ENCODE measurements around the gene PYGM.

Gene PYGM

DNA sequence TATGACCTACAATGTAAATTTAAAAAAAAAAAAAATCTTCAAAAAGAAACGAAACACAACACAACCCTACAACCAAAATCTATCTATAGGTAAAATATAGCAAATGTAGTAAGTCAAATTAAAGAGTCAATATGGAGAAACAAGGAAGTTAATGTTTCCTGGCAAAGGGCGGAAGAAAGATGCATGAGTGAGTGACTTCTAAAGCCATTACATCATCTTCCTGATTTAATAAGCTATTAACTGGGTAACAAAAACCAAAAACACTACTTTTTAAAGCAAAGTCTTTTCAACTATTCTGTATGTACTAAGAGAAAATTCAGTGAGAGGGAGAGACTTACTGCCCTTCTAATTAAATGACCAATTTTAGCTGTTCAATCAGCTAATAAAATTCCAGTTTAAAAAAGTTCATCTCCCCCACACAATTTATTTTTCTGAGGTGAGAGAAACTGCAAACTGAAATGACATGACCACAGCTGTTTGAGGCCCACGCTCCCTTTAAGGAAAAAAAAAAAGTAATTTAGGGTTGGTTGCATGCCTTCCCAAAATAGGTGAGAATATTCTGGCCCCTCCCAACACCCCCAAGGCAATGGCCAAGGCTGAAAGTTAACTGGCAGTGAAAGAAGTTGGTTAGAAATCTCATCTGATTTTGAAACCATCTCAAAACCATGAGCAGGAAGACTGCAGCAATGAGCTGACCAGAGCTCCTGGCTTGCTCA is 12.7 kb upstream of the PYGM start:
- H3K27ac ChIP-seq = no peak overlapping the region
- no peak overlapping the region for H3K4me3 ChIP-seq (ENCODE audit: low read depth, low read length)
- no peak for DNase-seq
- TF ChIP-seq, protein P1, sequence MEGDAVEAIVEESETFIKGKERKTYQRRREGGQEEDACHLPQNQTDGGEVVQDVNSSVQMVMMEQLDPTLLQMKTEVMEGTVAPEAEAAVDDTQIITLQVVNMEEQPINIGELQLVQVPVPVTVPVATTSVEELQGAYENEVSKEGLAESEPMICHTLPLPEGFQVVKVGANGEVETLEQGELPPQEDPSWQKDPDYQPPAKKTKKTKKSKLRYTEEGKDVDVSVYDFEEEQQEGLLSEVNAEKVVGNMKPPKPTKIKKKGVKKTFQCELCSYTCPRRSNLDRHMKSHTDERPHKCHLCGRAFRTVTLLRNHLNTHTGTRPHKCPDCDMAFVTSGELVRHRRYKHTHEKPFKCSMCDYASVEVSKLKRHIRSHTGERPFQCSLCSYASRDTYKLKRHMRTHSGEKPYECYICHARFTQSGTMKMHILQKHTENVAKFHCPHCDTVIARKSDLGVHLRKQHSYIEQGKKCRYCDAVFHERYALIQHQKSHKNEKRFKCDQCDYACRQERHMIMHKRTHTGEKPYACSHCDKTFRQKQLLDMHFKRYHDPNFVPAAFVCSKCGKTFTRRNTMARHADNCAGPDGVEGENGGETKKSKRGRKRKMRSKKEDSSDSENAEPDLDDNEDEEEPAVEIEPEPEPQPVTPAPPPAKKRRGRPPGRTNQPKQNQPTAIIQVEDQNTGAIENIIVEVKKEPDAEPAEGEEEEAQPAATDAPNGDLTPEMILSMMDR (IDR thresholded peaks at IDR 0.05; ENCODE audit: low read depth, low read length) = no peak
- no peaks in the 10 kb centered on the region for H3K9me3 ChIP-seq (ENCODE audit: severe bottlenecking)
- H3K36me3 ChIP-seq = peaks cover 100% of the 10 kb centered on the region
- H3K27me3 ChIP-seq (ENCODE audit: insufficient read depth, low read depth, severe bottlenecking) = no peaks in the 10 kb centered on the region

DNA sequence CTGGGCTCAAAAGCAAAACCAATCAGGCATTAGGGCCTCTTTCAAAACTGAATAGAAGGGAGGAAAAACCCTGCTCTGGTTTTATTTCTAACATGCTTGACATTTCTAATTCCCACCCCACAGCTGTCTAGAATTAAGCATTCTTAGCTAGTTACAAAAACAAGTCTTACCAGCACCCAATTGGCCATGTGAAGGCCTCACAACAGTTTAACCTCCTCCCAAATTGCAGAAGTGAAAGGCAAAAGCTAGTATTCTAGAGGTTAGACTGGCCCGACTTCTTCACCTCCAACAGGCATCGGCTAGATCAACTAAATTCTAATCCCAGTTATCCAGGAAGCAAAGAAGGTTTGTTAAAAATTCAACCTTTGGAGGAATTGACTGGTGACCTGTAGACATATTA is 12.1 kb upstream of the PYGM start:
- no peak for DNase-seq
- Histone ChIP-seq H3K27ac (no peak overlapping the region), H3K36me3 (peaks cover 100% of the 10 kb centered on the region), H3K4me3 (ENCODE audit: low read depth, low read length) (no peak overlapping the region), H3K27me3 (ENCODE audit: insufficient read depth, low read depth, severe bottlenecking) (no peaks in the 10 kb centered on the region), H3K9me3 (ENCODE audit: severe bottlenecking) (no peaks in the 10 kb centered on the region)
- TF ChIP-seq, protein P1 (IDR thresholded peaks at IDR 0.05; ENCODE audit: low read depth, low read length) = no peak

DNA sequence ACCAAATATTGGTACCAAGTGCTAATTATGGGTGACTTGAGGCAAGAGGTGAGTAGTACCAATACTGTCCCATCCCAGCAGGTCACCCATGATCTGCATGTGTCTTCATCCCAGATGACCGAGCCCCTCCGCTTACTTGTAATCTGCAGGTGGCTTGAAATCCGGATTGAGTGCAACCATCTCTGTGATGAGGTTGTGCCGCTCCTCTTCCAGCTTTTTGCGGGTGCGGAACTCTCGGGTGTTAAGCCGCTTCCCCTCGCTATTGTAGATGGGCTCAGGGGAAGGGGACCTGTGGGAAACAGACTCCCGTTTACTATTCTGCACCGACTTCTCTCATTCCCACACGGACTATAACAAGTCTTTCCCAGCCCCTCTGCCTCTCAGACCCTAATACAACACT is 10.3 kb upstream of the PYGM start:
- DNase-seq = no peak
- peaks cover 98% of the 10 kb centered on the region for H3K36me3 ChIP-seq

DNA sequence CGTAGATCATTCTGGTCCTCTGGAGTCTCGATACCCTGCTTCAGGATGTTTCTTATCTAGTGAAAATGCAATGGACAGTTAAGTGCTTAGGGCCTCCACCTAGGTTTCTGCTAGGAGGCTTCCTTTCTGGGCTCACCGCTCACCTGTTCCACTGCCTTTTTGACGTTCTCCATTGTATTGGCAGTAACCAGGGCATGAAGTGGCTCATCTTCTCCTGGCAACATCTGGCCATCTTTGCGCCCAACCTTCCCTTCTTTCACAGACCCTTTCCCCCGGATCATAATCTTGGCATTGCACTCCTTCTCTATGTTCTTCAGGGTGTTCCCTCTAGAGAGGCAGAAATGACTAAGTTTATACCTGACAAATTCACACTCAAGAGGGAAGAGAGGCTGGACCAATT is 9.5 kb upstream of the PYGM start:
- H3K27me3 ChIP-seq (ENCODE audit: insufficient read depth, low read depth, severe bottlenecking) = no peaks in the 10 kb centered on the region
- no peaks in the 10 kb centered on the region for H3K9me3 ChIP-seq (ENCODE audit: severe bottlenecking)
- TF ChIP-seq, protein P1 (IDR thresholded peaks at IDR 0.05; ENCODE audit: low read depth, low read length) = no peak
- peaks cover 98% of the 10 kb centered on the region for H3K36me3 ChIP-seq
- no peak overlapping the region for H3K27ac ChIP-seq
- DNase-seq = no peak
- H3K4me3 ChIP-seq (ENCODE audit: low read depth, low read length) = no peak overlapping the region

More for the DNA sequence above, 10.3 kb upstream of the PYGM start:
- TF ChIP-seq, protein P1 (IDR thresholded peaks at IDR 0.05; ENCODE audit: low read depth, low read length) = no peak
- no peak overlapping the region for H3K4me3 ChIP-seq (ENCODE audit: low read depth, low read length)
- H3K9me3 ChIP-seq (ENCODE audit: severe bottlenecking) = no peaks in the 10 kb centered on the region
- no peak overlapping the region for H3K27ac ChIP-seq
- H3K27me3 ChIP-seq (ENCODE audit: insufficient read depth, low read depth, severe bottlenecking) = no peaks in the 10 kb centered on the region

DNA sequence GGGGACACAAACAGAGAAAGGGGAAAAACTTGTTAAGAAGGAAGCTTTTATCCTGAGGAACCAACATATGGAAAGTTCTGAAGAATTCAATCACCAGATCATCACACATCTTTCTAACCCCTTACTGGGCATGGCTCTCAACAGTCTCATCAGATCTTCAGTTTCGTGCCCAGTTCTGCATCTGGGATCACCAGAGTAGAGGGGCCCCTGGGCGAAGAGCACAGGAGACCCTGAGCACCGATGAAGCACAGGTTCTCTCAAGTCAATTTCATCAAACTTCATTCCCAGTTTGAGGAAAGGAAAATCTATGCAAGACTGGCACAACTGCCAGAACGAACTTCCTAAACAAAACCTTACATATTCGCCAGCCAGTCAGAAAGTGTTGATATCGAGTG is 8.5 kb upstream of the PYGM start:
- Histone ChIP-seq H3K27ac (no peak overlapping the region), H3K27me3 (ENCODE audit: insufficient read depth, low read depth, severe bottlenecking) (no peaks in the 10 kb centered on the region), H3K36me3 (peaks cover 98% of the 10 kb centered on the region), H3K4me3 (ENCODE audit: low read depth, low read length) (no peak overlapping the region), H3K9me3 (ENCODE audit: severe bottlenecking) (no peaks in the 10 kb centered on the region)
- TF ChIP-seq, protein P1 (IDR thresholded peaks at IDR 0.05; ENCODE audit: low read depth, low read length) = no peak
- no peak for DNase-seq
